ENCODE data around the gene TCERG1. TPM values are rescaled to one million over a fixed set of nuclear protein-coding genes. Genes with fewer than 3 reads are reported as not detected.

Gene TCERG1
- total RNA-seq, 1 experiment from 2014 or later = 94.8 TPM

Small RNA genes lying within 50 kb of the gene (small RNA-seq; reads per million reads assigned to genes)
- gene RF02271 = 0 reads per million in 2 experiments

Other genes starting within 250 kb of the TCERG1 start
- 30.0 and 35.9 TPM in 2 replicates for gene RBM27, start 243.7 kb upstream of the TCERG1 start, total RNA-seq (2014; rRNA removed; shearing (Covaris generic))
- gene POU4F3, start 108.5 kb upstream of the TCERG1 start, total RNA-seq (2014; rRNA removed; shearing (Covaris generic)) = not detected in 2 replicates
- gene GPR151, start 68.9 kb downstream of the TCERG1 start, total RNA-seq (2014; rRNA removed; shearing (Covaris generic)) = not detected in 2 replicates

Data from NCI-H460 (cell line).